ELR (cell line): ENCODE measurements around the gene VAV3.

Source experiments
- DNase-seq: peaks from one replicate; pipeline ENCODE4 v3.0.0-alpha.2; 2015; ENCODE audit warnings: low read depth

The VAV3 gene

GRCh38 chr1:107532318-107532717 is 432.7 kb downstream of the VAV3 start:
- no peak for DNase-seq

DNA sequence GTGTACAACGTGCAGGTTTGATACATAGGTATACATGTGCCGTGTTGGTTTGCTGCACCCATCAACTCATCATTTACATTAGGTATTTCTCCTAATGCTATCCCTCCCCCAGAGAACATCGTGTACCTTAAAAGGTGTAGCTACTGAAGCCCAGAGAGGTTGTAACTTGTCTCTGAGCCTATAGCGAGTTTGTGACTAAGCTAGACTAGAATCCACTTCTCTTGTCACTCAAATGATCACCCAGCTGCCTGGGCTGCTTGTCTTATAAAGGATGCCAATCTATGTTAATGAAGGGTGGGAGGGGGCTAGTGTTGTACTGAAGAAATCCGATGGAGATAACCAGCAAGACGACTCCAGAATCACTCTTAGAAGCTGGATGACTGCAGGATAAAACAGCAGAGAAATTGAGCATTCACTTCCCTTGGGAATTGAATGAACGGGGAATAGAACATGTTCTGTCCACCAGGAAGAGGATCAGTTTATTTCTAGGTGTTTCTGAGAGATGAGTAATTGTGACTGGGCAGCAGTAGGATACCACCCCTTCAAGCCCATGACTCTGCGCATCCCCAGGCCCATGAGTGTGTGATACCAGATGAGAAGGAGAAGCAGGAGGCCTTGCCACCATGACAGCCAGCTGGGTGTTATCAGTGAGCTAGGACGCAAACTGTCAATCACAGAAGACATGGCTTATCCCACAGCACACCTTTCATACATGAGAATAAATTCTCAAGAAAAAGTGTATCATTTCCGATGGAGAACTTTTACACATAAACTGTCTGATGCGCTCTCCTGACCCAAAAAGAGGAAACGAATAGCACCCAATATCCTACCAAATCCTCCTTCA is 433.7 kb downstream of the VAV3 start:
- DNase-seq = no peak

DNA sequence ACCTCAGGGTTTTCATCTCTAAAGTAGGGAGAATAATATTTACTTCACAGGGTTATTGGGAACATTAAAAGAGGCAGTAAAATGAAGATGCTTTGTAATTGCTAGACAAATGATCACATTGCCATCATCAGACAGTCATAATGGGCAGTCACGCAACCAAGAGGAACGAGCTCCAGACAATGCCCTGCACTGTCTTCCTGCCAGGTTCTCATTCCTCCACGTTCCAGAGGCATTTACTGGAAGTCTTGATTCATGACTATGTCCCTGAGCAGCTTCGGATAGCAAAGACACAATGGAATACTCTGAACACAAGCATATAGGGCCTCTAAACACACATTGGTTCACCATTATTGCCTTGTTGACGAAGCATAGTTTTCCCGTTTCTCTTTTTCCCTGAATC is 434.4 kb downstream of the VAV3 start:
- DNase-seq = no peak

- peak; percentile 57 for DNase-seq
Measured at GRCh38 chr1:107529511-107530149, 435.4 kb downstream of the VAV3 start.

- DNase-seq = no peak
Measured at GRCh38 chr1:107526524-107527198, 438.3 kb downstream of the VAV3 start.

DNA sequence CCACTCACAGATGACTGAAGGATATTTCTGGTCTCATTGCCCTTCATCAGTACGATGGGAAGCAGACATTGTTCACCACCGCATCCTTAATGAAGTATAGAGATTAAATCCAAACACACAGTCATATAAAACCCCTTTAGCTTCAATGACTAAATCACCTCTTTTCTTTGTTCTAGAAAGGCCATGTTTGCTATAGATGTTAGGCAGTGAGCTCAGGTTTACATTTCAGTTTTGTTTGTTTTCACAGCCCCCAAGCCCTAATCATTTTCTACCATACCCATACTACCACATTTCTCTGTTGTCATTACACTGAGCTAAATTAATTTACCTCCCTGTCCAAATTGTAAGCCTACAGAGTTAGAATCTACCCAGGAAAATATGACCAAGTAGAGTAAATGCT is 439.0 kb downstream of the VAV3 start:
- DNase-seq = no peak

DNA sequence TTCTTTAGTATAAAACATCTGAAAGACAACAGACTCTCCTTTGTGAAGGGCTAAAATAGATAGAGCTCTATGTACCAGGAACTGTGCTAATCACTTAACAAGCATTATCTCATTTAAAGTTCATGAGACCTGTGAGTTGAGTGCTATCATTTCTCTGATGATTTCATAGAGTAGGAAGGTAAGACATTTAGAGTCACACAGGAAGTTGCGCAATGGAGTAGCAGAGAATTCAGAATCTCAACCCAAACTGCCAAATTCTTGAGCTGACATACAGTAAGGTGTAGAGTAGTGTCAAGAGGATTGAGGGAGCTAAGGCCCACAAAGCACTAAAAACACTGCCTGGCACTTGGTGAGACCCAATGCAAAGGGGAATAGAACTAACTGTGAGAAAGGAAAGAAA is 439.8 kb downstream of the VAV3 start:
- peak; percentile 25 for DNase-seq

DNA sequence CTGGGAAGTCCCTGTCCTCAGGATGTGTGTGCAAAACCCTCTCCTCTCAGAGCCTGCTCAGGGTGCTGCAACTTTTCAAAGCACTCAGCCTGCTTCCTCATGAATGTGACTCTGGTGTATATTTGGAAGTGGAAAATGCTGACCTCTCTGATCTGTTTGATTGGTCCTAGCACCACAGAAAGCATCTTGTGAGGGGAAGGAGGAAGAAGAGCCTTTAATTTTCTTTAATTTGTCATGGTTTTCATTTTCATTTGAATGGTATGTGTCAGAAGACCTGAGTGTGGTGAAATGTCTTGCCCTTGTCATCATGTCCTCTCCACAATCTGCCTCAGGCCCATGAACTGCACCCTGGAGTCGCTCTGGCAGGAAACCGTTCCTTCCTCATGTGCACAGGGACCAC is 440.7 kb downstream of the VAV3 start:
- no peak for DNase-seq

DNA sequence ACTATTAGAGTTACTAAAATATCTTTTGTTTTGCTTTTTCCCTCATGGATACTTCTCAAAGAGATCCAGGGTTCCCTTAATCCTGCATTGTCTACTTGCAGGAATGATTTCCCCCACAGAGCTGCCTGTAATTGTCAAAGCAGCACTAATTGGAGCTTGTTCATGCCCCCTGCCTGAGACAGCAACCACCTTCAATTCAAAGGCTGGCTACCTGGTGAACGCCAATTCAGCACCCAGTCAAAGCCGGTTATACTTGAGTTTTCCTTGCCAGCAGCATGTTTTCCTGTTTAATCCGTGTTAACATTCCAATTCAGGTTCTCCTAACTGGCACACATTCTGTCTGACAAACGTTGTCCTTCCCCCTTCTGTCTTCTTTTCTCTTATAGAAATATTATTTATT is 441.2 kb downstream of the VAV3 start:
- no peak for DNase-seq

GRCh38 chr1:107523061-107523460 is 441.9 kb downstream of the VAV3 start:
- DNase-seq = no peak
